Dermis microvascular lymphatic vessel endothelial cell (primary cell): ENCODE results near the gene ADGRF1. TPM values are rescaled to one million over a fixed set of nuclear protein-coding genes. Genes with fewer than 3 reads are reported as not detected.
A peak's percentile ranks its signal among the peaks of the same experiment; 100 is the strongest.
"Not testable (repeated sequence)": the region's sequence is repeated elsewhere in the genome, so short reads cannot be mapped to it uniquely, and the experiment has no call there.

Experiments used
- DNase-seq, 2 donors: peaks; one replicate each; pipeline versions ENCODE4 v3.0.0 to v3.0.0-alpha.2; 2010; ENCODE audit warnings: low read depth in 2 of 2
- total RNA-seq: library from RNA; depleted of rRNA; stranded (reverse); fragments of >200 nt; gene quantifications from 2 replicates; pipeline ENCODE4 v1.2.1, GENCODE V29; 2014

Gene ADGRF1
- not detected in 2 replicates for total RNA-seq

DNA sequence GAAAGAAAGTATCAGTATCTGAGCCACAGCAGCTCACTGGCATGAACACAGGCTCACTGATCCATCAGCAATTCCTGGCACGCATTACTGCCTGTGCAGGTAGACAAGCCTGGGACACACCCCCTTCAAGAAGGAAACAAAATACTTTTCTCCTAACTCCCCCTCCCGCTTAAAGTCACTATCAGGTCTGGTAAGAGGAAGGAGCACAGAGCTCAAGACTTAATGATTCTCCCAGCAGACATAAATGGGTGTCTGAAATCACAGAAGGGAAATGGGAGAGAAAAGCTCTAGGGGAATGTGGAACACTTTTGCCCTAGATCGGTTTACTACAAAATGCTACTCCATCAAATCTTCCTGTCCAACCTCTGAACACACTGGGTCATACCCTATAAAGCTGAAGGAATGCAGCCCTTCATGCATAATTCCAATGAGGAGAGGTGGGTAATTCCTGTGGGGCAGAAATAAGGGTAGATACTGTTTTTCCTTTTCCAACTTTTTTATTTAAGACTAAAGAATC, at the start of gene ADGRF1:
ADGRF1 (minus strand) TSS at position 58 of the 517 bp plus-strand sequence. CDS start 13,271 bp downstream, outside the sequence.
- no peak for DNase-seq

GRCh38 chr6:47090881-47091280, 48.7 kb upstream of the ADGRF1 start:
- no peak for DNase-seq

GRCh38 chr6:47089473-47089872, 47.3 kb upstream of the ADGRF1 start:
- DNase-seq: not testable (repeated sequence)

GRCh38 chr6:47086051-47086770, 44.1 kb upstream of the ADGRF1 start:
- DNase-seq: no peak

- DNase-seq: no peak
Measured at GRCh38 chr6:47084610-47085009, 42.5 kb upstream of the ADGRF1 start.

GRCh38 chr6:47083586-47084047, 41.5 kb upstream of the ADGRF1 start:
- peak; percentile 89 to 94 for DNase-seq

- no peak for DNase-seq
Measured at GRCh38 chr6:47080083-47080596, 38.0 kb upstream of the ADGRF1 start.

- peak in 1 of 2 donors; percentile 29 for DNase-seq
Measured at GRCh38 chr6:47079638-47080037, 37.5 kb upstream of the ADGRF1 start.

GRCh38 chr6:47078991-47079390, 36.9 kb upstream of the ADGRF1 start:
- no peak for DNase-seq

GRCh38 chr6:47076422-47077344, 34.6 kb upstream of the ADGRF1 start:
- DNase-seq: no peak

DNA sequence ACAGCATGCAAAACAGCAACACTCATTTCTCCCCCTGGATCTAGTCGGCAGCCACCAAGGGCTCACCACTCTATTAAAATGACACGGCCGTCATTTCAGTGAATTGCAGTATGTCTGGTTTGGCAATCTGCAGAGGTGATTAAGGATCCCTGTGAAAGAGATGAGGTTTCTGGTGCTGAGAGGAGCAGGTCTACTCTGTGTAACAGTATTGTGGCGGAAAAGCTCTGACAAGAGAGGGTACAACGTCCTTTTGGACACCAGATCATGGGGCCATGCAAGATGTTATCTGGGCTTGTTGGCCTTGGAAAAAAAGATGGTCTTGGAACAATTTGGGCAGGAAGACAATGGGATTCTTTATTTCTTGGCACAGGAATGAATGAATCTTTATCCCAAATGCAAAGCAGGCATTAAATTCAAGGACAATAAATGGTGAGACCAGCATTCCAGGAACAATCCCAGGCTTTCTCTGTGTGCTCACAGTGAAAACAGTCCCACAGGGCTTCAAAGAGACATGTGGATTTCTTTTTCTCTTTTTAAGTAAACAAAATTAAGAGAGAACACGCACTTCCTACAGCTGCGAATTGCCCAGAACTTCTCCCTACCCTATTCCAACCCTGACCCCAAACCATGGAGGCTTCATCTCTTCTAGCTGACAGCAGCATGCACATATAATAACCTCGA, 33.7 kb upstream of the ADGRF1 start:
- DNase-seq: no peak

DNA sequence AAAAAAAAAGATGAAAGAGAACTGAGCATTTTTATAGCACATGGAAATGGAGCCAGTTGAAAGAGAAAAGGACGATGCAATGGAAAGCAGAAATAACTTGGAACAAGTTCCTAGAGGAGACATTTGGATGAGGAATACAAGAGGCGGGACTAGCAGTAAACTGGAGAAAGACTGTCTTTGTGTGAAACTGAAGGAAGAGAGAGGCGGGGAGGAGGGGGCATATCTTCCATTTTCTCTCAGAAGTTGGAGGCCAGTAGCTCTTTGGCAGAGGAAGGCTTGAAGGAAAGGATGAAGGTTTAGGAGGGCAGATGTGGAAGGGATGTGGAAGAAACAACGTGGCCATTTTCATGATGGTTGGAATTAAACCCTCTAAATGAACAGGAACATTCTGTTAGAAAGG, 33.0 kb upstream of the ADGRF1 start:
- no peak for DNase-seq

DNA sequence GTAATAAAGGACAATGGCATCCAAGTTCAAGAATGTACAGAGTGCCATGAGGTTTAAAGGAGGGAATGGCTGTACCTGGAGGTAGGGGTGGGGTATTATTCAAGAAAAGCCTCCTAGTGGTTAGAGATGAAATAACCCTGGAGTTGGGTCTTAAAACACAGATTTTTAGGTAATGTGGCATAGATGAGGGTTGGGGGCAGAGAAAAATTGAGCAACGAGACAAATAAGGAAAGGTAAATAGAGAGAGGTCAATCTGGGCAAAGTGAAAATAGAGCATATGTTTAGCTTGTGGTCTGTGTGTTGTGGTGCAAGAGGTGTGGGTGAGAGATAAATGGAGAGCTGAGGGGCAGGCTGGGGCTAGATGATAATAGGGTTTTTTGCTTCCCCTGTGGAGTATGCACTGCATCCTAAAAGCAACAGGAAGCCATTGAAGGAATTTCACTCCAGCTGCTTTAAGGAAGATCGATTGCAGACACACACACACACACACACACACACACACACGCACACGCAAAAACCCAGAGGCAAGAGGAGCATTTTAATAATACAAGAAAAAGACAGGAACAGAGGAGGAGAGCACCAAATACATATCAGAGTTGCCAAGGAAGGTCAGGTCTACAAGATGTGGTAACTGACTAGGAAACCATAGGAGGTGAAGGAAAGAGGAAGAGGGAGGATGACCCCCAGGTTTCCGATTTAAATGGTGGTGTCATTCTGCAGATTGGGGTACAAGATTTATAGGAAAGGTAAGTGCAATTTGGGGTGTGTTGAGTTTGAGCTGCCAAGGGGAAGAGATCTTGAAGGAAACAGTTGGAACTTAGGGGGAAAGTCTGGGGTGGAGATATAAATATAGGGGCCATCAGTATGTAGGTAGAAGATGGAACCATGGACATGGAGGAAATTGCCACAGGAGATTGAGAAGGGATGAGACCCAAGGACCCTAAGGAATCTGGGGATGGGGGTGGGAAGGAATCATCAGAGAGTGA, 31.3 kb upstream of the ADGRF1 start:
- no peak for DNase-seq

DNA sequence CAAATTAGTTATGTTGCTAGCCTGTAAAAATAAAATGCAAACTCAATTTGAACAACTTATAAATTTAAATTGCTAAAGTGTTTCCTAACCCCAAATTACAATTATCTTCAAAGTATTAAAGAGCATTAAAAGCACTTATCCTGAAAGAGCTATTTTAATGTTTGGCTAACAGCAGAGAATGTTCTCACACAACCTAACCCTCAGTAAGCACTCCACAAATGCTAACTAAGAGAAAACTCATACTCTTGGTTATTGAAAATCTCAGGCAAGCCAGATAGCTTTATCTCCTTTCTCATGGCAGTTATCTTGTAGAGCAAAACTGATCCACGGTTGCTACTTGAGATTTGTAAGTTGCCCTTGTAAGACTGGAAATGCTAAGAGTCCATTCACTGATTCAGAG, 30.5 kb upstream of the ADGRF1 start:
- DNase-seq: no peak

GRCh38 chr6:47071681-47072080, 29.5 kb upstream of the ADGRF1 start:
- no peak for DNase-seq

DNA sequence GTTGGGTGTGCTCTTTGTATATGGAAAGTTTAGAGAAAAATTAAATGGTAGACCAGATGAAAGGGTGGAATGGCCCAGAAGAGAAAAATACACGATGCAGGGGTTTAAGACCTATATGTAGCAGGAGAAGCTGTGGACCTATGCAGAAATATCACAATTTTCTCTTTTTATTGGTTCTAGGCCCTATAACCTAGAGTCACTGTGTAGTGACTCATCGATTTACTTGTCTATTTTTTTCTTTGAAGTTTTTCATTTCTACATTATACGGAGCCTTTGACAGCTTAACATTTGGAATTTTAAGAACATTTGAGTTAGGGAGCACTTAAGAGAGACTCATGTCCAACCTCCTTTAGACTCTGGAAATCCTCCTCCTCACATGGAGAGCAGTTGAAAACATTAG, 28.3 kb upstream of the ADGRF1 start:
- no peak for DNase-seq

DNA sequence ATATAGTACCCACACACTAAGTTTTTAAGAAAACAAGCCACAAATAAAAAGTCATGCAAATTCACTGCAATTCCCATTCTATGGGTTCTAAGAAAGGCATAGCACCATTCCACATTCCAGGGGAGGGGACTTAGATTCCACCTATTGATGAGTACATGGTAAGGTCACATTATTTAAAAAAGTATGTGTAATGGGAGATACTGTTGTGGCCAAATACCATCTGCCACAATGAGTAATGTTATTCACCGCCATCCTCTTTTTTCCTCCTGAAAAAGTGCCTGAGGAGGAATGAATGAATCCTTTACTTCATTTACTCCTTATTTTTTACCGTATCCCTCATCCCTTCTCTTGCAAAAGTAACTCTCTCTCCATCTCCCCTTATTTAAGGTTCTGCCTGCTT, 27.0 kb upstream of the ADGRF1 start:
- no peak for DNase-seq

DNA sequence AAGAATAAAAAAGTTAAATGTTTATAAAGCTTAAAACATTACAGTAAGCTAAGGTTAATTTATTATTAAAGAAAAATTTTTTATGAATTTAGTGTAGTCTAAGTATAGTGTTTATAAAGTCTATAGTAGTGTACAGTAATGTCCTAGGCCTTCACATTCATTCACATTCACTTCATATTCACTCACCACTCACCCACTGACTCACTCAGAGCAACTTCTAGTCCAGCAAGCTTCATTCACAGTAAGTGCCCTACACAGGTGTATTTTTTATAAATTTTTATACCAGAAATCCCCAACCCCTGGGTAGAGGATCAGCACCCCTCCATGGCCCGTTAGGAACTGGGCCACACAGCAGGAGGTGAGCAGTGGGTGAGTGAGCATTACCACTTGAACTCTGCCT, 24.3 kb upstream of the ADGRF1 start:
- DNase-seq: no peak

DNA sequence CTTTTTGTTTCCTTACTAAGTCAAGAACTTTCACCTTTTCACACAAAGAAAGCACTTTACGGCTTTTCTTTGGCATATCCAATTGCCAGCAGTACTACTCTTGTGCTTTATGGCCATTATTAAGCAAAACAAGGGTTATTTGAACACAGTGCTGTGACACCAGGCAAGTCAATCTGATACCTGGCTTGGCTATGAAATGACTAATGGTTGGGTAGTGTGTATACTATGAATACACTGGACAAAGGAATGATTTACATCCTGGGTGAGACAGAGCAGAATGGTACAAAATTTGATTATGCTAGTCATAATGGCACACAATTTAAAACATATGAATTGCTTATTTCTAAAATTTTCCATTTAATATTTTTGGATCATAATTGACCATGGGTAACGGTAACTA, 22.1 kb upstream of the ADGRF1 start:
- DNase-seq: no peak

GRCh38 chr6:47062346-47062745, 20.2 kb upstream of the ADGRF1 start:
- DNase-seq: no peak
